ENCODE measurements around the gene SETX. TPM values are rescaled to one million over a fixed set of nuclear protein-coding genes. Genes with fewer than 3 reads are reported as not detected.
A peak's percentile ranks its signal among the peaks of the same experiment; 100 is the strongest.

Gene SETX
- total and polyA plus RNA-seq, 2 of the 13 experiments (the other 11 are each of a cell fraction or from before 2014, with no cell fraction given), result 13.2 to 39.0 TPM

GRCh38 chr9:132354637-132355355 is at the start of gene SETX (continued):
- TF ChIP-seq, protein P1, sequence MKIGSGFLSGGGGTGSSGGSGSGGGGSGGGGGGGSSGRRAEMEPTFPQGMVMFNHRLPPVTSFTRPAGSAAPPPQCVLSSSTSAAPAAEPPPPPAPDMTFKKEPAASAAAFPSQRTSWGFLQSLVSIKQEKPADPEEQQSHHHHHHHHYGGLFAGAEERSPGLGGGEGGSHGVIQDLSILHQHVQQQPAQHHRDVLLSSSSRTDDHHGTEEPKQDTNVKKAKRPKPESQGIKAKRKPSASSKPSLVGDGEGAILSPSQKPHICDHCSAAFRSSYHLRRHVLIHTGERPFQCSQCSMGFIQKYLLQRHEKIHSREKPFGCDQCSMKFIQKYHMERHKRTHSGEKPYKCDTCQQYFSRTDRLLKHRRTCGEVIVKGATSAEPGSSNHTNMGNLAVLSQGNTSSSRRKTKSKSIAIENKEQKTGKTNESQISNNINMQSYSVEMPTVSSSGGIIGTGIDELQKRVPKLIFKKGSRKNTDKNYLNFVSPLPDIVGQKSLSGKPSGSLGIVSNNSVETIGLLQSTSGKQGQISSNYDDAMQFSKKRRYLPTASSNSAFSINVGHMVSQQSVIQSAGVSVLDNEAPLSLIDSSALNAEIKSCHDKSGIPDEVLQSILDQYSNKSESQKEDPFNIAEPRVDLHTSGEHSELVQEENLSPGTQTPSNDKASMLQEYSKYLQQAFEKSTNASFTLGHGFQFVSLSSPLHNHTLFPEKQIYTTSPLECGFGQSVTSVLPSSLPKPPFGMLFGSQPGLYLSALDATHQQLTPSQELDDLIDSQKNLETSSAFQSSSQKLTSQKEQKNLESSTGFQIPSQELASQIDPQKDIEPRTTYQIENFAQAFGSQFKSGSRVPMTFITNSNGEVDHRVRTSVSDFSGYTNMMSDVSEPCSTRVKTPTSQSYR (CRISPR knock-in tag; IDR thresholded peaks at IDR 0.05; ENCODE audit: borderline replicate concordance), result no peak
- TF ChIP-seq MLX (CRISPR knock-in tag; IDR thresholded peaks at IDR 0.05) (no peak), ZNF557 (CRISPR knock-in tag; IDR thresholded peaks at IDR 0.05) (no peak), KLF9 (CRISPR knock-in tag; IDR thresholded peaks at IDR 0.05; ENCODE audit: low read depth) (no peak), ZNF564 (CRISPR knock-in tag; IDR thresholded peaks at IDR 0.05) (no peak), PAWR (CRISPR knock-in tag; IDR thresholded peaks at IDR 0.05; ENCODE audit: borderline replicate concordance) (no peak), DMTF1 (CRISPR knock-in tag; IDR thresholded peaks at IDR 0.05) (no peak), ZNF512B (CRISPR knock-in tag; IDR thresholded peaks at IDR 0.05; ENCODE audit: borderline replicate concordance) (no peak), ZNF572 (CRISPR knock-in tag; IDR thresholded peaks at IDR 0.05) (no peak), TIGD3 (CRISPR knock-in tag; IDR thresholded peaks at IDR 0.05; ENCODE audit: borderline replicate concordance) (no peak), NONO (IDR thresholded peaks at IDR 0.05) (no peak), NONO (CRISPR knock-in tag; conservative IDR thresholded peaks at IDR 0.05) (peak; percentile 53; the same call in 1 of the 2 replicates)
- TF ChIP-seq, protein P2, sequence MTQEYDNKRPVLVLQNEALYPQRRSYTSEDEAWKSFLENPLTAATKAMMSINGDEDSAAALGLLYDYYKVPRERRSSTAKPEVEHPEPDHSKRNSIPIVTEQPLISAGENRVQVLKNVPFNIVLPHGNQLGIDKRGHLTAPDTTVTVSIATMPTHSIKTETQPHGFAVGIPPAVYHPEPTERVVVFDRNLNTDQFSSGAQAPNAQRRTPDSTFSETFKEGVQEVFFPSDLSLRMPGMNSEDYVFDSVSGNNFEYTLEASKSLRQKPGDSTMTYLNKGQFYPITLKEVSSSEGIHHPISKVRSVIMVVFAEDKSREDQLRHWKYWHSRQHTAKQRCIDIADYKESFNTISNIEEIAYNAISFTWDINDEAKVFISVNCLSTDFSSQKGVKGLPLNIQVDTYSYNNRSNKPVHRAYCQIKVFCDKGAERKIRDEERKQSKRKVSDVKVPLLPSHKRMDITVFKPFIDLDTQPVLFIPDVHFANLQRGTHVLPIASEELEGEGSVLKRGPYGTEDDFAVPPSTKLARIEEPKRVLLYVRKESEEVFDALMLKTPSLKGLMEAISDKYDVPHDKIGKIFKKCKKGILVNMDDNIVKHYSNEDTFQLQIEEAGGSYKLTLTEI (CRISPR knock-in tag; conservative IDR thresholded peaks at IDR 0.05), result no peak
